HEK293T (cell line): Measurements from ENCODE around the gene NECAB2.

Experiments used
- CTCF ChIA-PET: fragments of 350-600 bp; formaldehyde crosslinking; extraction: SDS; loops from one replicate; lab custom pipeline; 2021; ENCODE audit warnings: antibody characterized with exemption, inconsistent platforms; lab: Yijun Ruan, JAX
- POLR2A ChIA-PET: fragments of 350-600 bp; formaldehyde crosslinking; extraction: SDS; loops from one replicate; lab custom pipeline; 2020; ENCODE audit warnings: antibody characterized with exemption, inconsistent platforms; lab: Yijun Ruan, JAX
- DNase-seq: peaks from one replicate; pipeline ENCODE4 v3.0.0; 2012; ENCODE audit warnings: mixed read lengths; ENCODE audit errors: extremely low spot score
- ARNT ChIP-seq: fragments of 450-650 bp; IDR thresholded peaks from 2 replicates; pipeline ENCODE4 v1.6.1; 2017; ENCODE audit warnings: mild to moderate bottlenecking
- BHLHE40 ChIP-seq: fragments of 450-650 bp; IDR thresholded peaks from 2 replicates; pipeline ENCODE4 v1.6.1; 2016; ENCODE audit warnings: mild to moderate bottlenecking, moderate library complexity, borderline replicate concordance
- CTBP1 ChIP-seq: fragments of 450-650 bp; IDR thresholded peaks from 2 replicates; pipeline ENCODE4 v1.6.1; 2016; ENCODE audit warnings: borderline replicate concordance
- ELF4 ChIP-seq: fragments of 450-650 bp; IDR thresholded peaks from 2 replicates; pipeline ENCODE4 v1.6.1; 2017; ENCODE audit warnings: antibody characterized with exemption
- FOXA1 ChIP-seq: fragments of 450-650 bp; IDR thresholded peaks from 2 replicates; pipeline ENCODE4 v1.6.1; 2016; ENCODE audit warnings: mild to moderate bottlenecking
- FOXK2 ChIP-seq: fragments of 450-650 bp; IDR thresholded peaks from 2 replicates; pipeline ENCODE4 v1.6.1; 2016; ENCODE audit warnings: mild to moderate bottlenecking
- FOXM1 ChIP-seq: fragments of 450-650 bp; IDR thresholded peaks from 2 replicates; pipeline ENCODE4 v1.6.1; 2017; ENCODE audit warnings: mild to moderate bottlenecking, borderline replicate concordance
- HDGF ChIP-seq: fragments of 450-650 bp; IDR thresholded peaks from 2 replicates; pipeline ENCODE4 v1.6.1; 2017; ENCODE audit warnings: antibody characterized with exemption, borderline replicate concordance
- L3MBTL2 ChIP-seq: fragments of 450-650 bp; conservative IDR thresholded peaks from 2 replicates; pipeline ENCODE4 v1.6.1; 2016; ENCODE audit warnings: mild to moderate bottlenecking
- LEF1 ChIP-seq: fragments of 450-650 bp; IDR thresholded peaks from 2 replicates; pipeline ENCODE4 v1.6.1; 2017; ENCODE audit warnings: mild to moderate bottlenecking, borderline replicate concordance
- NFRKB ChIP-seq: fragments of 450-650 bp; IDR thresholded peaks from 2 replicates; pipeline ENCODE4 v1.6.1; 2016; ENCODE audit warnings: mild to moderate bottlenecking, moderate library complexity
- PKNOX1 ChIP-seq: fragments of 450-650 bp; IDR thresholded peaks from 2 replicates; pipeline ENCODE4 v1.6.1; 2016
- SP1 ChIP-seq: fragments of 450-650 bp; IDR thresholded peaks from 2 replicates; pipeline ENCODE4 v1.6.1; 2017
- SUZ12 ChIP-seq: fragments of 450-650 bp; IDR thresholded peaks from 2 replicates; pipeline ENCODE4 v1.6.1; 2016; ENCODE audit warnings: mild to moderate bottlenecking
- TARDBP ChIP-seq: fragments of 450-650 bp; IDR thresholded peaks from 2 replicates; pipeline ENCODE4 v1.6.1; 2016
- ZNF384 ChIP-seq: fragments of 450-650 bp; IDR thresholded peaks from 2 replicates; pipeline ENCODE4 v1.6.1; 2016

The NECAB2 gene

GRCh38 chr16:84034516-84034915 is 66.5 kb downstream of the NECAB2 start:
- DNase-seq, result no peak
- TF ChIP-seq ZNF384 (no peak), FOXK2 (no peak), ARNT (no peak), FOXM1 (no peak), BHLHE40 (no peak), ELF4 (no peak), NFRKB (no peak)
- POLR2A ChIA-PET, result no interaction called here
- CTCF ChIA-PET, result no interaction called here

DNA sequence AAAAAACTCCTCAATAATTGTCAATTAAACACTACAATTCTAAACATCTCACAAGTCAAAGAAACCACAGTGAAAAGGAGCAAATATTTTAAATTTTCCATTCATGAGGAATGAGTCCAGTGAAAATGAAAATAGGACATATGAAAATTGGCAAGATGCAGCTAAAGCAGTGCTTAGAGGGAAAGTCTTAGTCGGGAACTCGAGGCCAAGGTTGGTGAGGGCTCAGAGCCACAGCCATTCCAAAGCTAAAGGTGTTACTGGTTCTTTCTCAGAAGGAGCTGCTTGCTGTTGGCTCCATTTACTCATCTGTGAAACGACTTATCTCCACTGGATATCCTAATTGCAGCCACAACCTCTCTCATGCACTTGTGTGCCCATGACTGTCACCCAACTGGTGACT is 68.1 kb downstream of the NECAB2 start:
- ChIA-PET CTCF (interaction anchor here (0.8 kb wide), 1 partner anchor 12 kb away, joined by 6 read pairs; no protein-coding TSS in a partner anchor), POLR2A (no interaction called here)
- no peak for DNase-seq
- no peak for TF ChIP-seq FOXK2
- no peak for TF ChIP-seq FOXA1
- TF ChIP-seq PKNOX1, result no peak
- no peak for TF ChIP-seq TARDBP
- TF ChIP-seq LEF1, result no peak
- no peak for TF ChIP-seq ZNF384
- no peak for TF ChIP-seq CTBP1
- no peak for TF ChIP-seq NFRKB
- TF ChIP-seq ARNT, result no peak
- no peak for TF ChIP-seq HDGF
- TF ChIP-seq SP1, result no peak
- TF ChIP-seq SUZ12, result no peak
- no peak for TF ChIP-seq L3MBTL2

- ChIA-PET POLR2A (no interaction called here), CTCF (interaction anchor here (0.8 to 0.9 kb wide), 2 partner anchors 26 to 83 kb away, joined by 3 read pairs; no protein-coding TSS in a partner anchor)
- TF ChIP-seq SUZ12 (no peak), HDGF (no peak), BHLHE40 (no peak), LEF1 (no peak), ARNT (no peak), FOXM1 (no peak), NFRKB (no peak), ZNF384 (no peak), L3MBTL2 (no peak), FOXK2 (no peak), PKNOX1 (no peak), ELF4 (no peak), CTBP1 (no peak), FOXA1 (no peak), SP1 (no peak), TARDBP (no peak)
- DNase-seq, result no peak
Measured at GRCh38 chr16:84036982-84037425, 69.0 kb downstream of the NECAB2 start.

DNA sequence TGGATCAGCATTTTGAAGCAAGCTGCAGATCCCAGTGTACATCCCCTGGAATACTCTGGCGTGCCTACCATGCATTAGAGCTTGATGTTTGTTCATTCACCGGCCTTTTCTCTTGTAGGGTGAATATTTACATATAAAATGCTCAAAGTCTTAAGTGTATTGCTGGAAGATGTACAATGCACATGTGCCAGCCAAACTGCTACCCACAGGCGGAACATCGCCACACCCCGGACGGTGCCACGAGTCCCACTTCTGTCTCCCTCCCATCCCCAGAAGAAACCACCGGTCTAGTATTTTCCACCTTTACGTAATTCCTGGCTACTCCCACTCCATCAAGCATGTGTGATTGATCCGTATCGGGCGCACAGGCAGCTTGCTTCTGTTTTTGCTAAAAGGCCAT is 70.4 kb downstream of the NECAB2 start:
- TF ChIP-seq NFRKB, result no peak
- no peak for TF ChIP-seq ZNF384
- no peak for TF ChIP-seq ARNT
- TF ChIP-seq TARDBP, result no peak
- no peak for TF ChIP-seq FOXA1
- TF ChIP-seq FOXK2, result no peak
- TF ChIP-seq BHLHE40, result no peak
- no peak for TF ChIP-seq LEF1
- TF ChIP-seq L3MBTL2, result no peak
- TF ChIP-seq SP1, result no peak
- no peak for TF ChIP-seq PKNOX1
- no peak for TF ChIP-seq HDGF
- no peak for TF ChIP-seq SUZ12
- no peak for TF ChIP-seq ELF4
- TF ChIP-seq CTBP1, result no peak
- TF ChIP-seq FOXM1, result no peak
- DNase-seq, result no peak
- POLR2A ChIA-PET, result no interaction called here
- CTCF ChIA-PET, result no interaction called here

GRCh38 chr16:84039696-84040095 is 71.7 kb downstream of the NECAB2 start:
- POLR2A ChIA-PET, result no interaction called here
- CTCF ChIA-PET, result interaction anchor here (1.3 kb wide), 1 partner anchor 85 kb away, joined by 5 read pairs; no protein-coding TSS in a partner anchor
- TF ChIP-seq LEF1 (no peak), TARDBP (no peak), L3MBTL2 (no peak), BHLHE40 (no peak), ZNF384 (no peak), ELF4 (no peak), PKNOX1 (no peak), SUZ12 (no peak), CTBP1 (no peak), FOXK2 (no peak), NFRKB (no peak), ARNT (no peak), FOXM1 (no peak), FOXA1 (no peak)
- no peak for DNase-seq
